GM18858 (cell line): Measurements from ENCODE around the gene ODF4.

ENCODE experiments used
- ATAC-seq: cut with Tn5 transposase; IDR thresholded peaks from one replicate; pipeline ENCODE4 v1.9.1; 2021; ENCODE audit not compliant: unreplicated experiment

The ODF4 gene

GRCh38 chr17:8339540-8339939, at the start of gene ODF4:
Gene ODF4 (plus strand): TSS chr17:8339840. CDS start chr17:8340052, 212 bp downstream.
- no peak for ATAC-seq

- ATAC-seq = no peak
Observed at GRCh38 chr17:8290043-8290442, 49.6 kb upstream of the ODF4 start.

- ATAC-seq = no peak
Observed at GRCh38 chr17:8292639-8293395, 46.8 kb upstream of the ODF4 start.

- no peak for ATAC-seq
Observed at GRCh38 chr17:8294361-8294760, 45.3 kb upstream of the ODF4 start.

- ATAC-seq = no peak
Observed at GRCh38 chr17:8294814-8295316, 44.8 kb upstream of the ODF4 start.

- no peak for ATAC-seq
Observed at GRCh38 chr17:8300226-8300625, 39.4 kb upstream of the ODF4 start.

- no peak for ATAC-seq
Observed at GRCh38 chr17:8300627-8301242, 38.9 kb upstream of the ODF4 start.

- ATAC-seq = no peak
Observed at GRCh38 chr17:8310601-8311123, 29.0 kb upstream of the ODF4 start.

- ATAC-seq = no peak
Observed at GRCh38 chr17:8311131-8311790, 28.4 kb upstream of the ODF4 start.

- no peak for ATAC-seq
Observed at GRCh38 chr17:8312251-8312650, 27.4 kb upstream of the ODF4 start.

GRCh38 chr17:8312726-8313600, 26.7 kb upstream of the ODF4 start:
- no peak for ATAC-seq

- no peak for ATAC-seq
Observed at GRCh38 chr17:8314797-8315763, 24.6 kb upstream of the ODF4 start.

- no peak for ATAC-seq
Observed at GRCh38 chr17:8315764-8316217, 23.8 kb upstream of the ODF4 start.

GRCh38 chr17:8318010-8318935, 21.4 kb upstream of the ODF4 start:
- ATAC-seq = no peak

- ATAC-seq = no peak
Observed at GRCh38 chr17:8320262-8320661, 19.4 kb upstream of the ODF4 start.

GRCh38 chr17:8320990-8321389, 18.6 kb upstream of the ODF4 start:
- no peak for ATAC-seq

GRCh38 chr17:8322061-8322460, 17.6 kb upstream of the ODF4 start:
- ATAC-seq = no peak

- ATAC-seq = no peak
Observed at GRCh38 chr17:8324132-8324531, 15.5 kb upstream of the ODF4 start.
